GM18498 (cell line): Measurements from ENCODE around the gene OR4K5.
"Not testable (repeated sequence)": the region's sequence is repeated elsewhere in the genome, so short reads cannot be mapped to it uniquely, and the experiment has no call there.

Source experiments
- ATAC-seq: cut with Tn5 transposase; IDR thresholded peaks from one replicate; pipeline ENCODE4 v1.9.1; 2021; ENCODE audit warnings: mild to moderate bottlenecking, moderate library complexity; ENCODE audit not compliant: unreplicated experiment

Gene OR4K5, protein sequence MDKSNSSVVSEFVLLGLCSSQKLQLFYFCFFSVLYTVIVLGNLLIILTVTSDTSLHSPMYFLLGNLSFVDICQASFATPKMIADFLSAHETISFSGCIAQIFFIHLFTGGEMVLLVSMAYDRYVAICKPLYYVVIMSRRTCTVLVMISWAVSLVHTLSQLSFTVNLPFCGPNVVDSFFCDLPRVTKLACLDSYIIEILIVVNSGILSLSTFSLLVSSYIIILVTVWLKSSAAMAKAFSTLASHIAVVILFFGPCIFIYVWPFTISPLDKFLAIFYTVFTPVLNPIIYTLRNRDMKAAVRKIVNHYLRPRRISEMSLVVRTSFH

DNA sequence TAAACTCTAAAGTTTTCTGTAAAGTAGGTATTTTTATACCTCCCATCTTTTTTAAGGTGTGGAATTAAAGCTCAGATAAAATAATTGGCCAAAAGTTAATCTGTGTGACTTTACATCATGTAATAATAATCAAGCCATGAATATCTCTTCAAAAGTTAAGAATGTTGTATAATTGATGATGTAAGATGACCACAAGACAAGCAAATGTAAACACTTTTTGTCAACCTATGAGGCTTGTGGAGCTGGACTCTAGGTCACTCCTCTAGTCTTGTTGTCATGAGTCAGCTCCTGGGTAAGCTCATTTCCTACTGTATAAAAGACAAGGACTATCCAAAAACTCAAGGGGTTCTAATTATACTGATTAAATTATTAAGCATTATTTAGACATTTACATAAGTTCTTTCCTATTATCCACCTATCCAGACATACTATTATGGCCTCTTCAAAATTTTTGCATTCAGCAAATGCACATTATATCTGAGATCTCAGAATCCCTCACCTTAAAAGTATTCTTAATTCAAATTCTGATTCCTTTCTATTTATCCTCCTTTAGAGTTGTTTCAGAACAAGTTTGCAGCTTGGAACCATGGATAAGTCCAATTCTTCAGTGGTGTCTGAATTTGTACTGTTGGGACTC, at the start of gene OR4K5:
Gene OR4K5, plus strand, starts transcription at position 587 of the 637 bp plus-strand sequence. Its CDS starts 0 bp downstream, at position 587.
- ATAC-seq, result no peak

DNA sequence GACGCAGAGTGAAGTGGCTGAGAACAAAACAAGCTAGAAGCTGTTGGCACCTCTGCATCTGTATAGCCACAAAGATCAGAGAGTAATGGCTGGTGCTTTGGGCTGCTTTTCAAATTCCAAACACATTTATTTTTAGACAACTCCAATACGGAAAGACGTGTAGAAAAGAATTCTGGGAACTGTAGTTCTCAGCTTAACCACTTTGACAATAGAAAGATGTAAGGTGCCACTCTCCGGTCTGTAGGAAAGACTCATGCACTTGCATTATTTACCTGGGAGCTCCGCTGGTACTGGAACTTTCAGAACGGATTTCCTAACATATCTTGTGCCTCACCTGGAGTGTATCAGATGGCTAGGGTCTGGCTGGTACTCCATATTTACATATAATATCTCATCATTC, 47.2 kb upstream of the OR4K5 start:
- no peak for ATAC-seq

DNA sequence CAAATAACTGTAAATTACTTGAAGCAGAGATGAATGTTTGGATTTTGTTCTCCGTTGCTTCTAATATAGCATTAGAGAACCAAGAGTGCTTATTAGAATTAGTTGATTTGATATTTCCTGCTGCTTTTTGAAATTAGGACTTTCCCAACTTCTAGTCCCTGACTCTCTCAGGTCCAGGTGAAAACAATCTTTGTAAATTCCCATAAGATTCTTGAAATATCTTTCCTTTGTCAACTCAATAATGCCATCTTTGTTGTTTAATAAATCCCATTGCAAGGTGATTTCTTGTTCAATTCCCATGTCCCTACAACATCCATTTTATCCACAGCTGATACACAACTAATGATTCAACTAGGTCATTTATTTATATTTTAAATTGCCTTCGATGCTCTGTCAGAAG, 45.6 kb upstream of the OR4K5 start, which contains the start of gene OR4K2:
Gene OR4K2, plus strand, starts transcription at position 301 of the 400 bp plus-strand sequence. CDS start 1,126 bp downstream, outside the sequence.
- ATAC-seq, result no peak

DNA sequence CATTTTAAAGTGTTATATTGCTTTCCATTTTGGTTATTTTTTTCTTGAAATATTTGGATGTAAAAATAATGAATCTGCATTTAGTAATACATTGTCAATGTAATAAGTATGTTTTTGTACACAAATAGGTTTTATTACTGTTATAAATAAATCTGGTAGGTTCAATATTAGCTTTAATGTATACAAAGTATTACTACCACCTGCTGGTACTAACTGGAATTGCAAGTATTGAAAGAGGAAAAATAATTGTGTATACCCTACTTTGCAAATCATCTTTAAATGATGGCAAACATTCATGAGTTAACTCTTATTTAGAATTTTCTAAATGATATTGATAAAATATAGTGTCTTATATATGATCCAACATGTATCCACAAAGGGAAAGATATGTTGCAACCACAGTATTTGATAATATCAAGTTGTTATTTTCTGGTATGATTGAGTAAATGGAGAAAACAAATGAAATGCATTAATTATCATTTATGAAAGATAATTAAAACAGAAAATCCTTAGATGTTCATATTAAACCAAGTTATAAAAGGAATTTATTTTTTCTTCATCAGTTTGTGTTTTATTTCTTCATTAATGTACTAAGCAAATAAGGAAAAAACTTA, 42.3 kb upstream of the OR4K5 start:
- no peak for ATAC-seq

DNA sequence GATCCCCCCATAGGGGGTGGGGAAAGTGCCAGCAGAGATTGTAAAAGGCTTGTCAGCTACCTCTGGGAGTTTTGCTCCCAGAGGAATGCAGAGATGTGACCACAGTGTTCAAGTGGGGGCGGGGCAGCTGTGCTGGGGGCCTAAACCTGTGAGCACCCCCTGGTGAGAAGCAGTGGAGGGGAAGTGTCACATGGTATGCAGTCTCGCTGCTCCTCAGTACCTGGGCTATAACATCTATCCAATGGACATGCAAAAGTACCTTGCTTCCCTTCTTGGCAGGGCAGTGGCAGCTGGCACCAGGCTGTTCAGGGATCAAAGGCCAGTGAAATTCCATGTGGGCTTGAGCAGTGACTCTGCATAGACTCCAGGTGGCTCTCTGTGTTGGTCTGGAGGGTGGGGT, 25.1 kb upstream of the OR4K5 start:
- ATAC-seq, result no peak

DNA sequence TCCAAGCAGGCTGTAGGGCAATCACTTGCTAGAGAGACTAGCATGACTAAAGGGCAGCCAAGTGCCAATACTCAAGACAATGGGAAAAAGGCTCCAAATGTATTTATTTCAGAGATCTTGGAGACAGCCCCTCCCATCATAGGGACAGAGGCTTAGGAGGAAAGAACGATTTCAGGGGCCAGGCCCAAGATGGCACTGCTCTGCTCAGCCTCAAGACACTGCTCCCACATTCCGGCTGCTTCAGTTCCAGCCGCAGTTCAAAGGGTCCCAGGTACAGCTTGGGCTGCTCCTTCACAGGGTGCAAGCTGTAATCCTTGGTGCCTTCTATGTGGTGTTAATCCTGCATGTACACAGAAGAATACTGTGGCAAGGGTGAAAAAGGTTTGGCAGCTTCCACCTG, 19.4 kb upstream of the OR4K5 start:
- ATAC-seq, result no peak

DNA sequence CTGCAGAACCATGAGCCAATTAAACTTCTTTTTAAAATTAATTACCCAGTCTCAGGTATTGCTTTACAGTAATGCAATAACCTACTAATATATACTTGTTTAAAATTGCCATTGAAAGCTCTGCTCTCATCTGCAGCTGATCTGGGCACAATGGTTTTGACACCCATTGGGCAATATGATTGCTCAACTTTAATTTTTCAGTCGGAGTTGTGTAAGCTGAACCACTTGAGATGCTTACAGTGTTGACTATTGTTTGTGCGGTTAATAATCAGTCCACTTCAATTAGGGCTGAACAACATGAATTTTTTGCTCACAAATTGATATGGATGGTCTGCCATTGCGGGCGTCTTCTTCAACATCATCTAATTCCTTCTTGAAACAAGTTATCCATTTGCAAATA, 18.0 kb upstream of the OR4K5 start:
- ATAC-seq, result no peak

DNA sequence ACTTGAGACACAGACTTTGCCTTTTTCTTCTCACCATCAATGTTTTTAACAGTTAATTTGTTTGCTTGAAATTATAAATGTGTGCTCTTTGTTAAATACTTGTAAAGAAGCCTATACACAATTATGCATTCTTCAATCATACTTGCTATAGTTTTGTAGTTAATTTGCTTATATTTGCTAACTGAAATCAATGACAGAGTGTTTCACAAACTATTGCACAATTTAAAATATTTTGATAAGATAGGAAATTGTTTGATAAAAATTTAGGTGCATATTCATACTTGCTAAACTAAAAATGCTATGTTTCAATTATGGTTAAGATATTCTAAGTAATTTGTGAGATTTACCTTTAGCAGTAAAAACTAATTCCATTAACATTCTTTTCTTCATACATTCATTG, 13.7 kb upstream of the OR4K5 start:
- ATAC-seq, result no peak

DNA sequence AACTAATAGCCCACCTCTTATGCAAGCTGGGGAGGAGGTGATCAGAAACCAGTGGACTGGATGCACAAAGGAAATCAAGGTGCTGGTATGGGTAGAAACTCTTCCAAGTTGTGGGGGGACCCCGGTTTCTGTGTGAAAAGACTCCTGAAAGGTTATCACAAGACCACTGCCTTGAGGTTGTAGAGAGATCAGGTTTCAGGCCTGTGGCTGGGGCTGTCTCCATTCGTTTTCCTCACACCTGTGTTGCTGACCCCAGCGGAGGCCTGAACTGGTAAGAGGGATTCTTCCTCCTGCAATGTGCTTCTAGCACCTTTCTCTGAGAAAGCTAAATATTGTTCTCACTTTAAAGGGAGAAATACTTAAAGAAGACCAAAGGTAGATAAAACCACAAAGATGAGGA, 9.3 kb upstream of the OR4K5 start:
- no peak for ATAC-seq

DNA sequence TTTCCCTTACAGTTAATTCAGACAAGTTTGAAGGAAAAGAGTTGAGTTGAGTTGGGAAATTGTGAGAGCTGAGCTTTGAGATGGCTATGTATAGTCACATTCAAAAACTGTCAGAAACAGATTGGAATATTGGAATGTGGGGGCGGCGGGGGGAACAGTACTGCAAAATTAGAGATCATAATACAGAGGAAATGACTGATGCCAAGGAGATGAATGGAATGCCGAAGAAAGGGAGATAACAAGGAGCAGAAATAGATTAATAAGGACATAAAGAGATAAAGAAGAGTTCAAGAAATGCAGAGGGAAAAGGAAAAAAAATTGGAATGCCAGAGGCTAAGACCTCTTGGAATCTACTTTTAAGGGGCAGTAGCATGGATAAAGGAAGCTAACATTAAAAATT, 3.2 kb upstream of the OR4K5 start:
- no peak for ATAC-seq

DNA sequence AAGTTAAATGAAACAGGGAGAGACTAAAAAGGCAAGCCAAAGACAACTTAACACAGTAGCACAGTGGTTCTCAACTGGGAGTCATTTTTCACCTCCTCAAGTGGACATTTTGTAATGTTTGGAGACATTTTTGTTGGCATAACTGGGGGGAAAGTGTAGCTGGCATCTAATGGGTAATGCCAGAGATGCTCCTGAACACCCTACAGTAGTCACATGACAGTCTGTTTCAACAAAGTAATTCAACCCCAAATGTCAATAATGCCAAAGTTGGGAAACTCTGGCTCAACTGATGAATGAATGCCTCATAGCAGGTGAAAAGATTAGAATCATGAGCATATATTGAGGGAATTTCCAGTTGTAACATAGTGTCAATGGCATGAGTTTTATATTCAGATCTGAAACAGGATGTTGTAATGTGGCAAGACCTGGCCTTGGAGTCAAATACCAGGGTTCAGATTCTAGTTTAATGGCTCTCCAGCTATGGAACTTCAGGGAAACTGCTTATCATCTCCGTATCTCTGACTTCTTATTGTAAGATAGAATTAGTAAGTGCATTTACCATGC, 2.4 kb upstream of the OR4K5 start:
- no peak for ATAC-seq

DNA sequence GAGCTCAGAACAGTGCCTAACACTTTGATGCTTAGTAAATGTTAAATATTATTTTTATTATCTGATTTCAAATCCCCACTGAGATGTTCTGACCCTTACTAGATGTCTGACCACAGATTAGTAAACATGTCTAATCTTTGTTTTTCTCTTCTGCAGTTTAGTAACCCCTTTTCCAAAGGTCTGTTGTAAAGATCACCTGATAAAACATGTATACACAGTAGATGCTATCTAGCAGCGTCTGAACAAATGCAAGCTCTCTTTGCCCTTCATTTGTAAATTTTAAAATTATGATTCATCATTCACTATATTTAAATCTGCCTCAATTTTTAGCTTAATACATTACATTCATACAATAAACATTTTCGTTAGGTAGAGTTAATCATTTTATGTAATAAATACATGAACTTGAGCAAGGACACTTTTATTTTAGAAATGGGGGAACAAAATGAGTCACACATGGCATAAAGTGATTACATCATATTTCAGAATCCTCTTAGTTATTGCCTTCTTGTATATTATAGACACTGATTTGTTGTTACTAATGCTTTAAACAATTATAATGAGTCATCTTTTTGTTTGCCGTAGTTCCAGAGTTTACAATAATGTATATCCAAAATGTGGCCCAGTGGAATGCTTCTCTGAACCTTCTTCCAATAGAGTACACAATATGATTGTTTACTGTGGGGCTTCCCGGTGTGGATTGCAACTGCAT, 1.7 kb upstream of the OR4K5 start:
- no peak for ATAC-seq

DNA sequence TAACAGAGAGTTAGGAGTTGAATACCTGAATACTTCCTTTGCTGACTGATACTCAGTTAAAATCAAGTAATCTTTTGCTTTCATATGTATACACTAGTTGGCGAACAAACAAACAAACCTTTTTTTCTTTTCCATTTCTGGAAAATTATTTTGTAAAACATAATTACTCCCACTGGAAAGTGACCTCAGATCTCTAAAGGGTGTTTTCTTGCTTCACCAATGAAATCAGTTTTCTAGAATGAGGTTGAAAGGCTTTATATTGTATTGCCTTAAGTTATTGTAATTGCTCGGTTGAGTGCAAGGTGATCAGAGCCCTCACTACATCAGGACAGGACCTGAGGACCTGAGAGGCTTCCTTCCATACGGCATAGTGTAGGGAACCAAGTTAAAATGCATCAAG, 10.2 kb downstream of the OR4K5 start, which contains the start of gene OR4K1:
Gene OR4K1, plus strand, starts transcription at position 301 of the 400 bp plus-strand sequence. CDS start 4,750 bp downstream, outside the sequence.
- no peak for ATAC-seq

DNA sequence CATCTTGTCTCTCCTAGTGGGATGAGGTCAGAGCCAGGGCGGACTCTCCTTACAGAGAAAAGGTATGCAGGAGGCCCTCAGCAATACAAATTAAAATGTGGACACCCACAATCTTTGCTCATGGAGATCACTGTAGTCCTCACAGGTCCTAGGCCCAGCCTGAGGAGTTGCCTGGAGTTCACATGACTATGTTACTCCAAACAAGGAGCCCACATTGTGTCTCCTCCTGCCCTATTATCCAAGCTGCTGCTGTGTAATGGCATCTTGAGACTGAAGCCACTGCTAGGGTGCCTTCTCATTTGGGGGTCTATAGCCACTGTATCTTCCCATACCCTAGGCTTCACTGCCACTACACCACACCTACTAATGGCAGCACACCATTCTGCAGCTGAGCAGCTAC, 21.3 kb downstream of the OR4K5 start:
- no peak for ATAC-seq

DNA sequence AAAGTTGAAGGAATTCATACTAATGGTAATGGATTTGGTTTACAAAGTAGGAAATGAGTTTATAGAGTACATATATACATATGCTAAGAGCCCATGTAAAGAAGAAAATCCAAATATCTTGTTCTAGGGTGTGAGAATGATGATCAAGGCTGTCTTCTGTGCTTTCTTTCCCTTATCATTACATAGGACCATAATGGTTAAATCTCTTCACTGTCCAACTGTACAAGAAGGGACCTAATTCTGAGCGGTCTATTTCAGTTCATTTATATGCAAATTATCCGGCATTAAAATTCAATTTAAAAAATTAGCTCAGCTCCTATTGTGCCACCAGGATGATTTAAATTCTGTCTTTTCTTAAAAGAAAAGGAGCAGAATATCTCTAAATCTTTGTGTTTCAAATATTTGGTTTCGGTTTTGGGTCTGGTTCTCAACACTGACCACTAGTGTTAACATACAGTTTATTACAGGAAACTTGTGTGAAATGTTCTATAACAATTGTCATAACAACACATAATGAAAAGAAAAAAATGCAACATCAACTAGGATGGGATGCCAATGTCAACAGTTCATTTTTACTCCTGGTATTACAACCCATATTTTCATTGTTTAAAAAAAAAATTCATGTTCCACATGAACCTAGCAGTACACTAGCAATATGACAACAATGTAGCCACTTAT, 27.1 kb downstream of the OR4K5 start:
- no peak for ATAC-seq

DNA sequence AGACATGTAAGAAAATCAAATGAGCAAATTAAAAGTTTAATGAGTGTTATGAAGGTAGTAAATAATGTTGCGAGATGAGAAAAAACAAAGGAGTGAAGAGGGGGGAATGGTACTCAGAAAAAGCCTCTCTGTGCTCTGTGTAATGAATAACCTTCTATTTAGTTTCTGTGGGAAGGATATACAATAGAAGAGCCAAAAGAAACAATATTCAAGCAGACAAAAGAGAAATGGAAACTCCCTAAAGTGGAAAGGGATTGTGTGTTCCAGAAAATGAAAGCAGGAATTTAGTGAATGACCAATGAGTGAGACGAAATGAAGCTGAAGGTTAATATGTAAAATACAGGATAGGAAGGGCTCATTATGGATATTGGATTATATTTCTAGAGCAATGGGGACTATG, 28.8 kb downstream of the OR4K5 start:
- ATAC-seq, result no peak

DNA sequence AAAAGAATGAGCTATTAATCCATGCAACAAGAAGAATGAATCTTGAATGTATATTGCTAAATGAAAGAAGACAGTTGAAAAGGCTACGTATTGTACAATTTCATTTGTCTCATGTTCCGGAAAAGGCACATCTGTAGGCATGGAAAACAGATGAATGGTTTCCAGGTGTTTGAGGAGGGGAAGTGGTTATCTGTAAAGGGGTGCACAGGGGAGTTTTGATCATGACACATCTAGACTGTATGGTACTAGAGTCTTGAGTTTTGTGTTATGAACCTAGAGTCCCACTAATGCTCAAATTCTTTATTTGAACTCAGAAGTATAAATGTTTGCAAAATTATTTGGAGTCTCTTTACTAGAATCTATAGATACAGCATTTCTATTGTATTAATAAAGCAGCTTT, 49.3 kb downstream of the OR4K5 start:
- ATAC-seq, result not testable (repeated sequence)
